ACC112 (cell line): ENCODE data around the gene ZNF254.

Experiments
- H2AFZ ChIP-seq: fragments of 200-600 bp; sonication (generic); one replicate; pipeline ENCODE4 v1.6.0; 2017; ENCODE audit warnings: antibody characterized with exemption, low read length; ENCODE audit not compliant: unreplicated experiment
- H3K27ac ChIP-seq: fragments of 200-600 bp; sonication (generic); 2 replicates; pipeline ENCODE4 v1.5.1; 2014; ENCODE audit warnings: low read depth, mild to moderate bottlenecking, antibody characterized with exemption, low read length, moderate library complexity
- H3K27me3 ChIP-seq: fragments of 200-600 bp; sonication (generic); 2 replicates; pipeline ENCODE4 v1.6.1; 2014; ENCODE audit warnings: mild to moderate bottlenecking, antibody characterized with exemption, low read length, moderate library complexity, mixed read lengths; ENCODE audit not compliant: insufficient read depth
- H3K36me3 ChIP-seq: fragments of 200-600 bp; sonication (generic); 2 replicates; pipeline ENCODE4 v1.6.1; 2016; ENCODE audit warnings: mild to moderate bottlenecking, antibody characterized with exemption, low read length, moderate library complexity, mixed read lengths; ENCODE audit not compliant: insufficient read depth
- H3K4me1 ChIP-seq: fragments of 200-600 bp; sonication (generic); one replicate; pipeline ENCODE4 v1.6.1; 2016; ENCODE audit warnings: low read length, mixed read lengths; ENCODE audit not compliant: insufficient read depth, unreplicated experiment, control insufficient read depth
- H3K4me3 ChIP-seq: fragments of 200-600 bp; sonication (generic); 2 replicates; pipeline ENCODE4 v1.5.1; 2014; ENCODE audit warnings: mild to moderate bottlenecking, low read depth, low read length
- H3K79me2 ChIP-seq: fragments of 200-600 bp; sonication (generic); one replicate; pipeline ENCODE4 v1.6.0; 2016; ENCODE audit warnings: low read length; ENCODE audit not compliant: control insufficient read depth, unreplicated experiment, insufficient read depth

The ZNF254 gene

GRCh38 chr19:24057144-24057543 lies 29.8 kb upstream of the ZNF254 start:
- H3K4me3 ChIP-seq = no peak overlapping the region
- H2AFZ ChIP-seq = no peak overlapping the region
- no peaks in the 10 kb centered on the region for H3K27me3 ChIP-seq
- peaks cover 23% of the 10 kb centered on the region for H3K4me1 ChIP-seq
- H3K36me3 ChIP-seq = peaks cover 6% of the 10 kb centered on the region; the same call in 1 of the 2 replicates
- no peak overlapping the region for H3K27ac ChIP-seq
- H3K79me2 ChIP-seq = no peaks in the 10 kb centered on the region

DNA sequence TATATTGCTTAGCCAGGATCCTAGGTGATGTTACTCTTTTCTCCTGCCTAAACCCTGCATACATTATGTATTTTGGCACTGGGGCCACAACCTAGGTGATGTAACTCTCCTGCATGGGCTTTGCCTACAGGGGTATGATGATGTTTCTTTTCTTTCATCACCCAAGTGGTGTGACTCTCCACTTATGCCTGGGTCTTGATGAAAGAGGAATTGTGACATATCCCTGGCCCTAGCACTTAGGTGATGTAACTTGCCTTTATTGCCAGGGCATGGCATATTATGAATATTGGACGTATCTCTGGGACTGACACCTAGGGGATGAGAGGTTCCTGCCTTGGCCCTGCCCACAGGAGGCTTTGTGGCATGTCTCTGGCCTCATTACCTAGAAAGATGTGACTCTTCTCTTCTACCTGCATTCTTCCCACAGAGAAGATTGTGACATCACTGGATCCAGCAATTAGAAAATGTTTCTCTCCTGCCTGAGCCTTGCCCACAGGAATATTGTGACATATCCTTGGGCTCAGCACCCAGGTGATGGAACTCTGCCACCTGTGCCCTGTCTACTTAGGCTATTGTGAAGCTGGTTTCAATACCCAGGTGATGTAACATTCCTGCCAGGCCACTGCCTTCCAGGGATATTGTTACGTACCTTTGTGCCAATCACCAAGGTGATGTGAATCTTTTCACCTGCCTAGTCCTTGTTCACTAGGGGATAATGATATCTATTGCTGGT lies 27.3 kb upstream of the ZNF254 start:
- Histone ChIP-seq H3K4me3 (no peak overlapping the region), H3K79me2 (no peaks in the 10 kb centered on the region), H3K36me3 (peaks cover 6% of the 10 kb centered on the region; the same call in 1 of the 2 replicates), H3K4me1 (no peaks in the 10 kb centered on the region), H3K27ac (no peak overlapping the region), H3K27me3 (no peaks in the 10 kb centered on the region), H2AFZ (no peak overlapping the region)

DNA sequence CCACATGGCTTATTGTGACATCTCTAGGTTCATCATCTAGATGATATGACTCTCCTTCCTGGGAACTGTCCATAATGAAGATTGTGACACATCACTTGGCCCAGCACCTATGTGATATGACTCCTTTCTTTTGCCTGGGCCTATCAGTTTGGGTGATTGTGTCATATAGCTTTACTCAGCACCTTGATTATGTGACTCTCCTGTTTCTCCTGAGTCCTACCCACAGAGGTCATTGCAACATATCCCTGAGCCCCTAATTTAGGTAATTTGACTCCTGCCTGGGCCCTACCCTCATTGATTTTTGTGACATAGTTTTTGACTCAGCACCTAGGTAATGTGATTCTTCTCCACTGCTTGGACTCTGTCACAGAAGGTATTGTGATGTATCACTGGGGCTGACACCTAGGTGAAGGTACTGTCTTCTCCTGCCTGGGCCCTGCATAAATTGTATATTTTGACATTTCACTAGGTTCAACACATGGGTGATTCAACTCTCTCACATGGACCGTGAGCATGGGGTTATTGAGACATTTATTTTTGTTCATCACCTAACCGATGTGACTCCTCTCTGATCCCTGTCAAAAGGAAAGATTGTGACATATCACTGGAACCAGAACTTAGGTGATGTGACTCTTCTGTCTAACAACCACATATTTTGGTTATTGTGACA lies 26.2 kb upstream of the ZNF254 start:
- Histone ChIP-seq H3K4me3 (no peak overlapping the region), H3K27ac (no peak overlapping the region), H3K36me3 (peaks cover 6% of the 10 kb centered on the region; the same call in 1 of the 2 replicates), H2AFZ (no peak overlapping the region), H3K27me3 (no peaks in the 10 kb centered on the region), H3K4me1 (no peaks in the 10 kb centered on the region), H3K79me2 (no peaks in the 10 kb centered on the region)

DNA sequence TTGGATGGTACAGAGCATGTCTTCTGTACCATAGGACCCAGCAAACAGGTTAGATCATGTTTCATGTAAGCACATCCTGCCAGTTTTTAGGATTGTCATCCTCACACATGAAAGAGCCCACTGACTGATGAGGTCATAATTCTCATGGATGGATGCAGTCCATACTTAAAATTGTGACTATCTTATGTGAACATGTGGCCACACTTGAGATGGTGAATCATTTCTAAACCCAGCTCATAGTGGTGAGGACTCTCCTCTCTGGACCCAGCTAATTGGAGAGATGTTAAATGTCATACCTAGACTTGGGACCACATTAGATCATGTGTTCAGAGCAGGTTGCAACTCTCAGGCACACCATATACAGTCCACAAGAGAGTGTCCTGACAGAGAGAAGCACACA lies 24.8 kb upstream of the ZNF254 start:
- Histone ChIP-seq H3K27me3 (no peaks in the 10 kb centered on the region), H3K4me1 (no peaks in the 10 kb centered on the region), H3K4me3 (no peak overlapping the region), H3K27ac (no peak overlapping the region), H2AFZ (no peak overlapping the region), H3K36me3 (peaks cover 4% of the 10 kb centered on the region; the same call in 1 of the 2 replicates), H3K79me2 (no peaks in the 10 kb centered on the region)

DNA sequence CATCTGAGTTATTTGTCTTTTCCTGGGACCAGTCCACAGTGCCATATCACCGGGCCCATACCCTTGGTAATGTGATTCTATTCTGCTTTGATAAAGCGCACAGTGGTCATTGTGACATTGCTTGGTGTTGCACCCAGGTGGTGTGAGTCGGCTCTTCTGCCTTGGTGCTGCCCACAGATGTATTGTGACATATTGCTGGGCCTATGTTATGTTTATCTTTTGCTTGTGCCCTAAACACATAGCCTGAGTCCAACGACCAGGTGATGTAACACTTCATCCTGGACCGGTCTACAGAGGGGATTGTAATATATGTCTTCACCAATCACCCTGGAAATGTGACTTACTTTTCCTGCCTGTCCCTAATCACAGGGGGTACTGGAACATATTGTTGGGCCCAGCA lies 23.7 kb upstream of the ZNF254 start:
- H3K27ac ChIP-seq = no peak overlapping the region
- no peak overlapping the region for H2AFZ ChIP-seq
- no peaks in the 10 kb centered on the region for H3K36me3 ChIP-seq
- no peaks in the 10 kb centered on the region for H3K79me2 ChIP-seq
- no peak overlapping the region for H3K4me3 ChIP-seq
- no peaks in the 10 kb centered on the region for H3K27me3 ChIP-seq
- H3K4me1 ChIP-seq = no peaks in the 10 kb centered on the region

- H3K79me2 ChIP-seq = no peaks in the 10 kb centered on the region
- H3K4me1 ChIP-seq = no peaks in the 10 kb centered on the region
- H2AFZ ChIP-seq = no peak overlapping the region
- H3K36me3 ChIP-seq = no peaks in the 10 kb centered on the region
- no peak overlapping the region for H3K4me3 ChIP-seq
- no peaks in the 10 kb centered on the region for H3K27me3 ChIP-seq
- H3K27ac ChIP-seq = no peak overlapping the region
Observed at GRCh38 chr19:24064175-24064574, 22.8 kb upstream of the ZNF254 start.

GRCh38 chr19:24065243-24065642 lies 21.7 kb upstream of the ZNF254 start:
- Histone ChIP-seq H3K27ac (no peak overlapping the region), H3K4me1 (no peaks in the 10 kb centered on the region), H3K36me3 (no peaks in the 10 kb centered on the region)

GRCh38 chr19:24065865-24066604 lies 21.0 kb upstream of the ZNF254 start:
- no peaks in the 10 kb centered on the region for H3K36me3 ChIP-seq
- H3K27me3 ChIP-seq = no peaks in the 10 kb centered on the region
- no peaks in the 10 kb centered on the region for H3K4me1 ChIP-seq
- no peak overlapping the region for H3K27ac ChIP-seq
- H3K4me3 ChIP-seq = no peak overlapping the region
- H2AFZ ChIP-seq = no peak overlapping the region
- no peaks in the 10 kb centered on the region for H3K79me2 ChIP-seq

More at GRCh38 chr19:24065243-24065642, 21.7 kb upstream of the ZNF254 start:
- no peaks in the 10 kb centered on the region for H3K79me2 ChIP-seq
- no peaks in the 10 kb centered on the region for H3K27me3 ChIP-seq
- no peak overlapping the region for H2AFZ ChIP-seq
- H3K4me3 ChIP-seq = no peak overlapping the region

DNA sequence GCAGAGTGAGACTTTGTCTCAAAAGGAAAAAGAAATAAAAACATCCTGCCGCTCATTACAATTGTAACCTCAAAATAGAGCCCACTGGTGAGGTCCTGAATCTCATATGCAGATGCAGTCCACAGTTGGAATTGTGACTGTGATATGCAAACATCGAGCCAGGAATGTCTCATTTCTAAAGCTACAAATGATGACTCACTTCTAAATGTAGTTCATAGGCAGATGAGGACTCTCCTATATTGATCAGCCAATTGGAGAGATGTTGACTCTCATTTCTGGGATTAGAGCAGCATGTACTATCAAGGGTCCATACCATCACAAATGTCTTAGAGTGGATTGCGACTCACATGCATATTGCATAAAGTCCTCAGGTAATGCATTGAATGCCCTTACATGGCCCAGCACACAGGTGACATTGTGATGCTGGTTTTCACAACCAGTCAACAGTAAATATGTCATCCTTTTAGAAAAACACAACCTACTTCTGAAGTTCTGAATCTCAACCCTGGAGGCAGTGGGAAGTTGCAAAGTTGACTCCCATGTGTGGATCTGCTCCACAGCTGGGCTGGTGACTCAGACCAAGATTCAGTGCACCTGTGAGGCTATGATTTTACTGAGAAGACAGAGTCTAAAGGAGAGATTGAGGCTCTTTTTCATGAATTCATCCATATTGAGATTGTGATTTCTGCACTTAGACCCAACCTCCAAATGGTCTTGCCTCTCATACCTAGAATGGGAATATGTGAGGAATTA lies 16.9 kb upstream of the ZNF254 start:
- Histone ChIP-seq H3K27ac (no peak overlapping the region), H2AFZ (no peak overlapping the region), H3K79me2 (no peaks in the 10 kb centered on the region), H3K4me3 (no peak overlapping the region), H3K27me3 (no peaks in the 10 kb centered on the region), H3K36me3 (no peaks in the 10 kb centered on the region), H3K4me1 (peaks cover 10% of the 10 kb centered on the region)

- Histone ChIP-seq H3K27ac (no peak overlapping the region), H3K79me2 (no peaks in the 10 kb centered on the region), H3K27me3 (no peaks in the 10 kb centered on the region), H3K4me3 (no peak overlapping the region), H3K4me1 (peaks cover 10% of the 10 kb centered on the region), H3K36me3 (no peaks in the 10 kb centered on the region), H2AFZ (no peak overlapping the region)
Observed at GRCh38 chr19:24071078-24071477, 15.9 kb upstream of the ZNF254 start.
